GM18951 (cell line): ENCODE data around the gene MKRN2OS.

Experiments
- POLR2A ChIP-seq: IDR thresholded peaks from 4 replicates; pipeline ENCODE4 v1.6.1; 2011; ENCODE audit warnings: mild to moderate bottlenecking; ENCODE audit not compliant: insufficient read length, insufficient read depth; ENCODE audit errors: extremely low read depth
- in situ Hi-C: fragments of 300-500 bp; cut with MboI; formaldehyde crosslinking; loops from one replicate; pipeline ENCODE4 v1.12.0; 2022; ENCODE audit warnings: low sequenced_read_pairs, mixed read lengths, inconsistent platforms; ENCODE audit not compliant: unreplicated experiment

Gene MKRN2OS

GRCh38 chr3:12518261-12519028 lies 26.9 kb downstream of the MKRN2OS start:
- in situ Hi-C loops, result no loop called here
- no peak for TF ChIP-seq POLR2A

GRCh38 chr3:12516873-12517272 lies 28.4 kb downstream of the MKRN2OS start:
- no peak for TF ChIP-seq POLR2A
- in situ Hi-C loops, result no loop called here

- no peak for TF ChIP-seq POLR2A
- in situ Hi-C loops, result no loop called here
Observed at GRCh38 chr3:12515631-12516030, 29.7 kb downstream of the MKRN2OS start.

GRCh38 chr3:12513694-12514446 lies 31.4 kb downstream of the MKRN2OS start:
- no peak for TF ChIP-seq POLR2A
- in situ Hi-C loops, result no loop called here

GRCh38 chr3:12512534-12513118 lies 32.7 kb downstream of the MKRN2OS start:
- TF ChIP-seq POLR2A, result no peak
- in situ Hi-C loops, result no loop called here

GRCh38 chr3:12509466-12509865 lies 35.8 kb downstream of the MKRN2OS start:
- TF ChIP-seq POLR2A, result no peak
- in situ Hi-C loops, result no loop called here

- no peak for TF ChIP-seq POLR2A
- in situ Hi-C loops, result no loop called here
Observed at GRCh38 chr3:12508291-12508700, 37.0 kb downstream of the MKRN2OS start.

- no peak for TF ChIP-seq POLR2A
- in situ Hi-C loops, result no loop called here
Observed at GRCh38 chr3:12507591-12508281, 37.6 kb downstream of the MKRN2OS start.

GRCh38 chr3:12506201-12506709 lies 39.0 kb downstream of the MKRN2OS start:
- in situ Hi-C loops, result no loop called here
- no peak for TF ChIP-seq POLR2A

- in situ Hi-C loops, result no loop called here
- TF ChIP-seq POLR2A, result no peak
Observed at GRCh38 chr3:12503126-12503957, 42.0 kb downstream of the MKRN2OS start.

GRCh38 chr3:12501360-12502020 lies 43.8 kb downstream of the MKRN2OS start:
- in situ Hi-C loops, result no loop called here

GRCh38 chr3:12499474-12499873 lies 45.8 kb downstream of the MKRN2OS start:
- no peak for TF ChIP-seq POLR2A
- in situ Hi-C loops, result no loop called here

More at GRCh38 chr3:12501360-12502020, 43.8 kb downstream of the MKRN2OS start:
- no peak for TF ChIP-seq POLR2A
